Measurements from ENCODE around the gene ZSWIM7. TPM values are rescaled to one million over a fixed set of nuclear protein-coding genes. Genes with fewer than 3 reads are reported as not detected.
A peak's percentile ranks its signal among the peaks of the same experiment; 100 is the strongest.

Gene ZSWIM7, protein sequence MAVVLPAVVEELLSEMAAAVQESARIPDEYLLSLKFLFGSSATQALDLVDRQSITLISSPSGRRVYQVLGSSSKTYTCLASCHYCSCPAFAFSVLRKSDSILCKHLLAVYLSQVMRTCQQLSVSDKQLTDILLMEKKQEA
- total RNA-seq: 10 to 100 TPM; 10.9 to 14.8 TPM

- Mint-ChIP-seq H3K36me3 (ENCODE audit: low read depth) (peaks cover 67% of the 10 kb centered on the region), H3K27ac (peak within 1 kb of the TSS; percentile 78), H3K4me3 (peak within 1 kb of the TSS; percentile 85), H3K4me1 (peaks cover 19% of the 10 kb centered on the region), H3K9me3 (no peaks in the 10 kb centered on the region), H3K27me3 (no peaks in the 10 kb centered on the region)
- ATAC-seq (replicated peaks): peak; percentile 96
Observed at GRCh38 chr17:15999141-15999973, at the start of gene ZSWIM7, which contains the start of gene TTC19. ZSWIM7 (minus strand) TSS chr17:15999704; CDS start chr17:15999594, 110 bp downstream. TTC19 (plus strand) TSS chr17:15999824; CDS start chr17:15999849, 25 bp downstream.

- no peak overlapping the region for H3K4me3 Mint-ChIP-seq
- H3K27ac Mint-ChIP-seq: no peak overlapping the region
- peaks cover 89% of the 10 kb centered on the region for H3K36me3 Mint-ChIP-seq (ENCODE audit: low read depth)
Observed at GRCh38 chr17:16048811-16049449, 49.4 kb upstream of the ZSWIM7 start.

GRCh38 chr17:16046966-16047365, 47.5 kb upstream of the ZSWIM7 start:
- no peaks in the 10 kb centered on the region for H3K9me3 Mint-ChIP-seq
- peak overlapping the region; percentile 85 for H3K27ac Mint-ChIP-seq
- peaks cover 89% of the 10 kb centered on the region for H3K36me3 Mint-ChIP-seq (ENCODE audit: low read depth)
- no peak overlapping the region for H3K4me3 Mint-ChIP-seq
- no peak for ATAC-seq (replicated peaks)
- no peaks in the 10 kb centered on the region for H3K27me3 Mint-ChIP-seq
- peaks cover 5% of the 10 kb centered on the region for H3K4me1 Mint-ChIP-seq

More at GRCh38 chr17:16048811-16049449, 49.4 kb upstream of the ZSWIM7 start:
- no peak for ATAC-seq (replicated peaks)
- Mint-ChIP-seq H3K9me3 (no peaks in the 10 kb centered on the region), H3K4me1 (peaks cover 4% of the 10 kb centered on the region), H3K27me3 (no peaks in the 10 kb centered on the region)

DNA sequence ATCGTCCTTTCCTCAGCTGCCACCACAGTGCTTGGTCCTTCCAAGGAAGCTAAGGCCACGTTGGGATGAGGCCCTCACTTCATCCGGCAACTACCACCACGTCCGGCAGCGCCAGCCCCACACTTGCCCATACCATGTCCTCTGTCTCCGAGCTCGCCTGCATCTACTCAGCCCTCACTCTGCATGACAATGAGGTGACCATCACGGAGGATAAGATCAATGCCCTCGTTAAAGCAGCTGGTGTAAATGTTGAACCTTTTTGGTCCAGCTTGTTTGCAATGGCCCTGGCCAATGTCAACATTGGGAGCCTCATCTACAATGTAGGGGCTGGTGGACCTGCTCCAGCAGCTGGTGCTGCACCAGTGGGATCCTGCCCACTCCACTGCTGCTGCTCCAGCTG, 45.0 kb upstream of the ZSWIM7 start:
- no peak overlapping the region for H3K4me3 Mint-ChIP-seq
- no peaks in the 10 kb centered on the region for H3K27me3 Mint-ChIP-seq
- peak overlapping the region; percentile 37 for H3K27ac Mint-ChIP-seq

DNA sequence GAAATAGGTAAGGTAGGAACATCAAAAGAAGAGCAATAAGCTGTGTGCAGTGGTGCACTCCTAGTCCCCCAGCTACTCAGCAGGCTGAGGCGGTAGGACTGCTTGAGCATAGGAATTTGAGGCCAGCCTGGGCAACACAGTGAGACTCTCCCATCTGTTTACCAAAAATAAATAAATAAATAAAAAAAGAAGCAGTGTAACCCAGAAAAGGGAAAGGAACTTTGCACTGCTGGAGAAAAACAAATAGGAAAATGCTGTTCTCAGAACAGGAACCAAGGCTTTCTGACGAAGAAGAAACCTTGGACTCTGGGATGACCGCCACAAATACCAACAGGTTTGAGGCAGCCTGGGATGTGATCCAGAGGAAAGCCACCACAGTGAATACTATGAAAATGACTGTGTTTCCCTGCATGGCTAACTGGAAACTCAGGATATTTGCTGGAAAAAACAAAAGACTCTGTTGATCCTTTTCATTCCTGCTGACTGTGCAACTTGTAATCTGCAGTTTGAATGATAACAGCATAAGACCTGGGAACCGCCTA, 41.3 kb upstream of the ZSWIM7 start:
- Mint-ChIP-seq H3K27ac (no peak overlapping the region), H3K27me3 (no peaks in the 10 kb centered on the region), H3K4me3 (no peak overlapping the region), H3K9me3 (no peaks in the 10 kb centered on the region), H3K4me1 (peaks cover 12% of the 10 kb centered on the region), H3K36me3 (ENCODE audit: low read depth) (peaks cover 96% of the 10 kb centered on the region)
- ATAC-seq (replicated peaks): no peak

More for the DNA sequence above, 45.0 kb upstream of the ZSWIM7 start:
- no peaks in the 10 kb centered on the region for H3K9me3 Mint-ChIP-seq
- H3K36me3 Mint-ChIP-seq (ENCODE audit: low read depth): peaks cover 94% of the 10 kb centered on the region
- no peak for ATAC-seq (replicated peaks)
- peaks cover 5% of the 10 kb centered on the region for H3K4me1 Mint-ChIP-seq

GRCh38 chr17:16037636-16038035, 38.1 kb upstream of the ZSWIM7 start:
- H3K36me3 Mint-ChIP-seq (ENCODE audit: low read depth): peaks cover 96% of the 10 kb centered on the region

DNA sequence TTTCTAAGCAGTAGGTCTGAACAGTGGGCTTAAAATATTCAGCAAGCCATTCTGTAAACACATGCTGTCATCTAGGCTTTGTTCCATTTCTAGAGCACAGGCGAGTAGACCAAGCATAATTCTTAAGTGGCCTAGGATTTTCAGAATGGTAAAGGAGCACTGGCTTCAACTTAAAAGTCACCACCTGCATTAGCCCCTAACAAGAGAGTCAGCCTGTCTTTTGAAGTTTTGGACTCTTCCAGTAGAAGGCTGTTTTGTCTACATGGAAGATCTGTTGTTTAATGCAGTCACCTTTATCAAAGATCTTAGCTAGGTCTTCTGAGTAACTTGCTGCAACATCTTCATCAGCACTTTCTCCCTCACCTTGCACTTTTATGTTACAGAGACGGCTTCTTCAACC, 36.8 kb upstream of the ZSWIM7 start:
- Mint-ChIP-seq H3K4me1 (peaks cover 15% of the 10 kb centered on the region), H3K36me3 (ENCODE audit: low read depth) (peaks cover 99% of the 10 kb centered on the region), H3K27me3 (no peaks in the 10 kb centered on the region), H3K9me3 (no peaks in the 10 kb centered on the region), H3K27ac (no peak overlapping the region), H3K4me3 (no peak overlapping the region)
- no peak for ATAC-seq (replicated peaks)

More at GRCh38 chr17:16037636-16038035, 38.1 kb upstream of the ZSWIM7 start:
- ATAC-seq (replicated peaks): peak; percentile 46
- Mint-ChIP-seq H3K4me3 (no peak overlapping the region), H3K27ac (peak overlapping the region; percentile 68), H3K4me1 (peaks cover 17% of the 10 kb centered on the region), H3K9me3 (no peaks in the 10 kb centered on the region), H3K27me3 (no peaks in the 10 kb centered on the region)

DNA sequence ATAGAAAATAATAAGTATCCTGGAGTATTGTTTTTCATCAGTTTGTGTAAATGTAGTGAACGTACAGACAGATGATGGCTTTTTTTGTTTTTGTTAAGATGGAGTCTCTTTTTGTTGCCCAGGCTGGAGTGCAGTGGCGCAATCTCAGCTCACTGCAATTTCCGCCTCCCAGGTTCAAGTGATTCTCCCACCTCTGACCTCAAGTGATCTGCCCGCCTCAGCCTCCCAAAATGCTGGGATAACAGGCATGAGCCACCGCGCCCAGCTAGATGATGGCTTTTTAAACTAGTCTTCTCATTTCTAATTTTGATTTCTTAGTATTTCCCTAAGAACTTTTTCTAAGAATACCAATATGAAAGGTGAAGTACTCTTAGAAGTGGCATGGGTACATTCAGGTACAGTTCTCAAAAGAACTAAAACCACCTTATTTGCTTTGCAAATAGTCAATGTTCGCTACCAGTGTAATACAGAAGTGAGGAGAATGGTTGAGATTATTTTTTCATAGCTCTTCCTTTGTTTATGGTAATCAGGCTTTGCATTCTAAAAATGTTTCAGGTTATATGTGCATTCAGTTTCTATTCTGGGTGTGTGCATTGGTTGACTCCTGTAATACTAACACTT, 34.3 kb upstream of the ZSWIM7 start:
- Mint-ChIP-seq H3K4me3 (no peak overlapping the region), H3K36me3 (ENCODE audit: low read depth) (peaks cover 100% of the 10 kb centered on the region), H3K4me1 (peaks cover 15% of the 10 kb centered on the region), H3K27me3 (no peaks in the 10 kb centered on the region), H3K27ac (peak overlapping the region; percentile 30), H3K9me3 (no peaks in the 10 kb centered on the region)
- ATAC-seq (replicated peaks): no peak

GRCh38 chr17:16027708-16028584, 28.4 kb upstream of the ZSWIM7 start:
- Mint-ChIP-seq H3K36me3 (ENCODE audit: low read depth) (peaks cover 100% of the 10 kb centered on the region), H3K4me3 (peak overlapping the region; percentile 79), H3K9me3 (no peaks in the 10 kb centered on the region), H3K27ac (peak overlapping the region; percentile 96), H3K27me3 (no peaks in the 10 kb centered on the region), H3K4me1 (peaks cover 26% of the 10 kb centered on the region)
- peak; percentile 97 for ATAC-seq (replicated peaks)

- peak overlapping the region; percentile 79 for H3K4me3 Mint-ChIP-seq
- H3K9me3 Mint-ChIP-seq: no peaks in the 10 kb centered on the region
- peaks cover 26% of the 10 kb centered on the region for H3K4me1 Mint-ChIP-seq
- peaks cover 98% of the 10 kb centered on the region for H3K36me3 Mint-ChIP-seq (ENCODE audit: low read depth)
- peak overlapping the region; percentile 96 for H3K27ac Mint-ChIP-seq
- peak; percentile 8 for ATAC-seq (replicated peaks)
- no peaks in the 10 kb centered on the region for H3K27me3 Mint-ChIP-seq
Observed at GRCh38 chr17:16026895-16027294, 27.4 kb upstream of the ZSWIM7 start.

DNA sequence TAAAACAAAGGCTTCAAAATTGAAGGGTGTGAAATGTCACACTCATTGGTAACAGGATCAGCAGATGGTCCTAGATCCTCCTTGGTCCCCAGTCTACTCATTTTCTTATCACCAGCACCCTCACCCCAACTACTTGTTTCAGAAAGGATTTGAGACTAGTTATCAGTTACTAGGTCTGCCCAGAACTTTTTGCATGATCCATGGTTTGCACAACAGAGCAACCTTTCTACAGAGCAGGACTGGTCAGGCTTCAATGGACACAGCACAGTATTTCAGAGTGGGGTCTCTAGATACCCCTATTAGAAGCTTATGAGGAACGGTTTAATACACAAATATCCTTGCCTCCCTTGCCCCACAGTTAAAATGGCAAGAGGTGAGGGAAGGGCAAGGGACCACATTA, 25.7 kb upstream of the ZSWIM7 start:
- Mint-ChIP-seq H3K9me3 (no peaks in the 10 kb centered on the region), H3K36me3 (ENCODE audit: low read depth) (peaks cover 98% of the 10 kb centered on the region), H3K4me3 (no peak overlapping the region), H3K4me1 (peaks cover 26% of the 10 kb centered on the region), H3K27ac (peak overlapping the region; percentile 48), H3K27me3 (no peaks in the 10 kb centered on the region)
- no peak for ATAC-seq (replicated peaks)

DNA sequence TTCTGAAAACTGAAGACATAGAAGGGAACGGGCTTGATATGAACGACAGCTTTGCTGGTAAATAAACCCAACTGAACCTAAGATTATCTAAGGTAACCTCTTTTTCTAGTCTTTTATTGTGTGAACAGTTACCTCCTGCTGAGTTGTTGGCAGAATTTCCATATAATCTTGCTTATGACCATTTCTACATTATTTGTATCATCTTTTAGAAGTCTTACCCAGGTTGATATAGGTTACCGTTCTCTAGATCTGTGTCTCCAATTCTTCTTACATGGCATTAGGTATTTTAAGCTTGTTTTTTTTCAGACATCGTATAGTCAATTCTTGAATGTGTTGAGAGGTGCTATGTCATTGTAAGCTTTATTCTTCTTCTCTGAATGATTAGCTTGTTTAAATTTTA, 24.4 kb upstream of the ZSWIM7 start:
- Mint-ChIP-seq H3K9me3 (no peaks in the 10 kb centered on the region), H3K36me3 (ENCODE audit: low read depth) (peaks cover 98% of the 10 kb centered on the region), H3K27me3 (no peaks in the 10 kb centered on the region), H3K4me3 (no peak overlapping the region), H3K4me1 (peaks cover 26% of the 10 kb centered on the region), H3K27ac (no peak overlapping the region)
- ATAC-seq (replicated peaks): no peak

DNA sequence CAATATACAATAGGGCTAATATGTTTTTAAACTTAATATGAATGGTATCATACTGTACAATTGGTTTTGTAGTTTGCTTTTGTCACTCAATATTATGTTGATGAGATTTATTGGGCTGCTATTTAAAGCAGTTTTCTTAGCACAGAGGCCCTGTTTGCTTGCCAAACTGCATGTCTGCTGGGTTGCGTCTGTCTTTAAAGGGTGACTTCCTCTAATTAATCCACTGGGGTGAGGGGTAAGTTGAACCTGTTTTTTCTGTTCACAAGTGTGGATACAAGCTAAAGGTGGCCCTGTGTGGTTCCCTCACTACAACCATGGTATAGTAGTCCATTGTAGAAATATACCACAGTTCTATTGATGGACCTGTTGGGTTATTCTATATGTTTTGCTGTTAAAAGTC, 19.8 kb upstream of the ZSWIM7 start:
- no peak for ATAC-seq (replicated peaks)
- Mint-ChIP-seq H3K27me3 (no peaks in the 10 kb centered on the region), H3K9me3 (no peaks in the 10 kb centered on the region), H3K27ac (no peak overlapping the region), H3K4me3 (no peak overlapping the region), H3K36me3 (ENCODE audit: low read depth) (peaks cover 98% of the 10 kb centered on the region), H3K4me1 (peaks cover 4% of the 10 kb centered on the region)

Data from activated T-helper 17 cell treated with anti-CD3 and anti-CD28 coated beads, Interleukin-2, amount 50 U/mL, for 72 hours (primary cell).